Fibroblast of upper back skin (primary cell): ENCODE data around the gene AGAP1.

ENCODE experiments used
- DNase-seq: peaks from one replicate; pipeline ENCODE4 v3.0.0-alpha.2; 2013

AGAP1 gene

GRCh38 chr2:236157366-236157765 lies 663.5 kb downstream of the AGAP1 start:
- DNase-seq = no peak

GRCh38 chr2:236157815-236158498 lies 664.1 kb downstream of the AGAP1 start:
- no peak for DNase-seq

GRCh38 chr2:236158969-236159777 lies 665.3 kb downstream of the AGAP1 start:
- no peak for DNase-seq

- no peak for DNase-seq
Measured at GRCh38 chr2:236159778-236160170, 665.9 kb downstream of the AGAP1 start.

GRCh38 chr2:236160366-236161081 lies 666.7 kb downstream of the AGAP1 start:
- no peak for DNase-seq

GRCh38 chr2:236161082-236161462 lies 667.2 kb downstream of the AGAP1 start:
- DNase-seq = no peak

GRCh38 chr2:236161531-236161930 lies 667.7 kb downstream of the AGAP1 start:
- no peak for DNase-seq

GRCh38 chr2:236162031-236162845 lies 668.4 kb downstream of the AGAP1 start:
- no peak for DNase-seq

GRCh38 chr2:236162882-236163470 lies 669.1 kb downstream of the AGAP1 start:
- no peak for DNase-seq

- no peak for DNase-seq
Measured at GRCh38 chr2:236163471-236164200, 669.8 kb downstream of the AGAP1 start.

GRCh38 chr2:236164201-236164924 lies 670.5 kb downstream of the AGAP1 start:
- no peak for DNase-seq

- no peak for DNase-seq
Measured at GRCh38 chr2:236164925-236165841, 671.3 kb downstream of the AGAP1 start.

- DNase-seq = no peak
Measured at GRCh38 chr2:236165842-236166795, 672.3 kb downstream of the AGAP1 start.

- no peak for DNase-seq
Measured at GRCh38 chr2:236166796-236167296, 673.0 kb downstream of the AGAP1 start.

- peak; percentile 34 for DNase-seq
Measured at GRCh38 chr2:236167297-236168109, 673.7 kb downstream of the AGAP1 start.

- peak; percentile 58 for DNase-seq
Measured at GRCh38 chr2:236168110-236169080, 674.6 kb downstream of the AGAP1 start, which contains the start of gene GBX2. Gene GBX2, minus strand, starts transcription at chr2:236168386. Its CDS starts 415 bp downstream, at chr2:236167971.
